Fibroblast of skin of back (primary cell): ENCODE data around the gene TMIE.

ENCODE experiments used
- DNase-seq: peaks from one replicate; pipeline ENCODE4 v3.0.0-alpha.2; 2013

TMIE gene

GRCh38 chr3:46709157-46709654 lies 8.0 kb downstream of the TMIE start:
- no peak for DNase-seq

DNA sequence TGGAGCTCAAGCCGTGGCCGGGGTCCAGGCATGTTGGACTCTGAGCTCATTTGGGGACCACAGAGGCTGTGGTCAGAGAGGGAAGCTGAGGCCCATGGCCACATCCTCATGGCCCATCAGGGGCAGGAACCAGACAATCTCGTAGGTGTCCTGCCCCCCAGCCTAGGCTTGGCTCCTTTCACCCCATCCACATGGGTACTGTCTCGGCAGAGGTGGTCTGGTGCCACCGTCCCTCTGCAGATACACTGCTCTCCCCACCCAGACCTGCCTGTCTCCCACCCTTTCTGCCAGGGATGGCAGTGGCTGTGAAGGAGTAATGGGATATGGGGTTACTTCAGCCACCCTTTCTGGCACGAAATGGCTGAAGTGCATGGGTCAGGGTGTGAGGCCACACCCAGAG lies 8.5 kb downstream of the TMIE start:
- no peak for DNase-seq

DNA sequence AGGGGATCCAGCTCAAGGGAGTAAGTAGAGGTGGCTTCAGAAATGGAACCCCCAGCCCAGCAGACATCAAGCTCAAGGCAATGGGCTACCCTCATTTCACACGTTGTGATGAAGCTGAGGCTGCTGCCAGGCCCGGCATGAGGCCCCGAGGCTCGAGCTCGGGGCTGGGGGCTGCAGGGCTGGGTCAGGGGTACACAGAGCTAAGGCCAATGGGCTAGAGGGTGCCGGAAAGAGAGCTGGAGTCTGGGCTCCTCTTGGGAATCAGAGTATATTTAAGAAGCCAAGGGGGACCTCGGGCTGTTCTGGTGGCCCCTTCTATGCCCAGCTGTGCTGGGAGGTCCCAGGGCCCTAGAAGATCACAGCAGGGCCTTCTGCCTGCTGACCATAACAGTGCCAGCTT lies 9.0 kb downstream of the TMIE start:
- DNase-seq: no peak

GRCh38 chr3:46710671-46711295 lies 9.6 kb downstream of the TMIE start:
- no peak for DNase-seq

DNA sequence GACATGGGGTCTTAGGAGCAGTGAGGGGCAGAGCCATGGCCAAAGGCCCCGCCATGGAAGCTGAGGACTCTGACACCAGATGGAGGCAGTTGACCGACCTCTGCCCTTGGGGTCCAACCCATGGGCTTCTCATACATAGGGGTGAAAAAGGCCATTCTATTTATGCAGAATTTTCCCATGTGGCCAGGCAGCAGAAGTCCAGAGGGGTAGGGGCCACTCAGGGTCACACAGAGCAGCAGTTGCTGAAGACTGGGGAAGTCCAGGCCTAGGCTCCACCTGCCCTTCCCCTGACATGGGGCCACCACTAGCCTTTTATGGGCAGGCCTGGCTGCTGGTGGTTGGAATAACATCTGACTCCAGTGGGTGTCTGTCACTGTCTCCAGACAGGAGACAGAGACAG lies 10.1 kb downstream of the TMIE start:
- no peak for DNase-seq

GRCh38 chr3:46711760-46712159 lies 10.6 kb downstream of the TMIE start:
- no peak for DNase-seq

- DNase-seq: no peak
Measured at GRCh38 chr3:46712191-46713049, 11.2 kb downstream of the TMIE start.

- DNase-seq: no peak
Measured at GRCh38 chr3:46713050-46713897, 12.1 kb downstream of the TMIE start.

- DNase-seq: no peak
Measured at GRCh38 chr3:46713898-46714552, 12.8 kb downstream of the TMIE start.

DNA sequence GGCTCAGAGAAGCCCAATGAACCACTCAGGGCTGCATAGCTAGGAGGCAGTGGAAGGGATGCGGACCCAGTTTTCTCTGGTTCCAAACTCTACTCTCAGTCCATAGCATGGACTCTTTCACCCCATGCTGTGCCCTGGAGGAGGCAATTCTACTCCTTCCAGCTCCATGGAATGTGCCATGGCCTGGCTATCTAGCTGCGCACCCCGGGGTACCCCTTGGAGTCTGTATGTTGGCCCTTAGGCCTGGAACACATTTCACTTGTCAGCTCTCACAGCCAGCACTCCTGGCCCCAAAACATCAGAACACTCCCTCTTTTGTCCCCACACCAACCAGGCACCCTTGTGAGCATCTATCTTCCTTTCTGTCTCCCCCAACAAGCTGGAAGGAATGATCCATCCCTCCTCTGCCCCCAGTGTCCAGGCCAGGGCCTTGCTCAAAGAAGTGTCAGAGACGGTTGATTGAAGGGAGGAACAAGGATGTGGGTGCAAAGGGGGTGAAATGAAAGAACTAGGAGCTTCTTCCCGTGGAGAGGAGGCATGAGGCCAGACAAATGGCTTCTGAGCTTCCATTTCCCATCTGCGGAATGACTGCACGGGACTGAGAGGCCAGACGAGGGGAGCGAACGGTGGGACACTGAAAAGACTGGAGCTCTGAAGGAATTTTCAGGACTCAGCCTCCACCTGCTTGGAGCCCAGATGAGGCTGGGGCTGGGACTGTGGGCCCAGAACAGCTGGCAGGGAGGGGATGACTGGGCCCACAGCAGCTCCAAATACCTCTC lies 13.7 kb downstream of the TMIE start:
- DNase-seq: no peak

DNA sequence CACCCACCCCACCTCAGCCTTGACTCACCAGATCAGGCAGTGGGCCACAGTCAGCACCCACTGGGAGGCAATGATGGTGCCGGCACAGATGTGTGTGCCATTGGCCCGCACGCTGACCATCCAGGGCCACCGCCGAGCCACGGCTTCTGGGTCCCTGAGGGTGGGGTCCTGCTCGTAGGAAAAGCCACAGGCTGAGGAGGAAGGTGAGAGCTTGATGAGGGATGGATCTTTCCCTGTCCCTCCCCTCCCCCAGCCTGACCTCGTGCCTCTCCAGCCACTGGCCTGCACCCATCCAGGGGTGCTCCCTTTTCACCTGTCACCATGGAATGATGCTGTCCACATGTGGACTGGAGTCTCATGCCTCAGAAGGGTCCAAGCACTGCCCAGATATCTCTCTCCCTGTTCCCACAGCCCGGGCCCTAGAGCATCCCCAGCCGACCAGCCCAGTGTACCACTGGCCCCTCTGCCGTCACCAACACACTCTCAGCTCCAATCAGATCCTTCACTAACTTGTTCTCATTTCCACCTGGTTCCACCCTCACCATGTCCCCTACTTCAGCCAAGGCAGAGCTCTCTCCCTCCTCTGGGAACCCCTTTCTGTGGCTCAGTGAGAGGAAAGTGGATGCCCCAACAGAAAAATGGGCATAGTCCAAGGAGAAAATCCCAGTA lies 14.4 kb downstream of the TMIE start:
- no peak for DNase-seq

- DNase-seq: no peak
Measured at GRCh38 chr3:46716461-46717441, 15.6 kb downstream of the TMIE start.

DNA sequence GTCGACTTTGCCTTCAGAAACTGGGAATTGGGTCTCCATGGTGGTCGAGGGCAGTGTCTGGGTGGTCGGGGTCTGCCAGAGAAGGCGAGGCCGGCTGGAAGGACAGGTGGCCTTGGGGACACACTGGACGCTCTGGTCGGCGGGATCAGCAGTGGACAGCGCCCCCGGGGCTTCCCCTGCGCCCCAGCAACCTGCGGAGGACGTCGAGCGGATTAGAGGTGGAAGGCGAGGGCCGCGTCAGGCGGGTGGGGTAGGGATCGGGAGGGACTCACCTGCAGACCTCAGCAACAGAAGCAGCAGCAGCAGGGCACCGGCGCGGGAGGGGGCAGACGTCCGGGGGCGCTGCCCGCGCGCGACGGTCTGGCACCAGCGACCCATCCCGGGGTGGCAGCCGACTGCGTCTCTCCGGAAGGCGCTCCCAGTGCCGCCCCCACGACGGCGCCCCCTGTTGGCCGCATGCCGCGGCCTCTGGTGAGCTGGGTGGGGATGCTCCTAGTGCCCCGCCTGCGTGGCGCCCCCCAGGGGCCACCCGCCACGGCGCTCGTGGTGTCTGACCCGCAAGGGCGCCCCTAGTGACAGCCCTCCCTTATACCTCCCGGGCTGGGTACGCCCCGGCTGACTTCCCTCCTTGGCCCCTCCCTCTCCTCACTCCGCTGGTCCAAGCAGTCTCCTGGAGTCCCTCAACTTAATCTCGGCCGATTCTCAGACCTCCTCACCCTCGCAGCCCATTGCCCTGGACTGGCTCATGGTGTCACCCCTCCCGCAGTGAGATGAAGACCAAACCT lies 16.4 kb downstream of the TMIE start, which contains the start of gene PRSS50:
PRSS50 (minus strand) TSS at position 423 of the 785 bp plus-strand sequence; CDS start at position 378, 45 bp downstream.
- no peak for DNase-seq

GRCh38 chr3:46719044-46719565 lies 17.9 kb downstream of the TMIE start:
- peak; percentile 22 for DNase-seq

DNA sequence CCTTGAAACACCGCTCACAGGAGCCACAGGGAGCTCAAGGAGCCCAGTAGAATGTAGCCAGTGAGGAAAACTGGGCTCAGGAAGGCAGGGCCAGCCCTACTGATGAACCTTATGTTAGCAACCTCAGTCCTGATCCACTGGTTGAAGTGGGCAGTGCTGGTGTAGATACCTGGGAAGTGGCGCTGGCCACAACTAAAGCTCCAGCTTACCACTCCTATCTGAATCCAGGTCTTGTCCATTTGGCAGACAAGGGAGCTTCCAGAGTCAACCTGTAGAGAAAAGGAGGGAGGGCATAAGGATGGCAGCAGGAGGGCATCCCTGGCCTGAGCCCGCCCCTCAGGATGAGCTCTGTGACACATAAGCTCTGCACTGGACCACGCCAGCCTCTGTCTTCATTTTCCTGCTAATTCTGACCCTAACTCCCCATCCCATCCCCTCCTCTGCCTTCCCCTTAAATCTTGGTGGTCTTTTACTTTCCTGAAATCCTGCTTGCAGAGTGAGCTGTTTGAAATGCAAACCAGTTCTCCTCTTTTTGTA lies 18.6 kb downstream of the TMIE start:
- no peak for DNase-seq

GRCh38 chr3:46721009-46721408 lies 19.8 kb downstream of the TMIE start:
- no peak for DNase-seq

- DNase-seq: no peak
Measured at GRCh38 chr3:46722443-46722842, 21.3 kb downstream of the TMIE start.

DNA sequence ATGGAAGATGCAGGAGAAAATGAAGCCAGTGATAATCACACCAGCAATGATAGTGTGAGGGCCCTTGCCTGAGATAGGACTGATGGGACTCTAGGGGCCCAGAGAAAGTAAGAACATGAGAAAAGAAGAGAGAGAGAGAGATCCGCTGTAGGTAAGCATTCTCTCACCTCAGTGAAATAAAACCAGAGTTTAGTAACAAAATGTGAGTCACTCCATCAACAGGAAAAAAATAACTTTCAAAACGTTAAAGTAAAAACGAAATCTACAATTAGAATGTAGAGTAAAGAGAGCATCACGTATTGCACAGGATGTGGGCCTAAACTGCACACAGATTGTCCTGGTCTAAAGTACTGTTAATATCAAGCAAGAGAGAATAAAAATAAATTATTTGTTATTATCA lies 23.2 kb downstream of the TMIE start:
- no peak for DNase-seq
